Right renal pelvis (tissue), 4 donors: ENCODE measurements around the gene CD93. TPM values are rescaled to one million over a fixed set of nuclear protein-coding genes. Genes with fewer than 3 reads are reported as not detected.

Experiments
- DNase-seq, 4 donors: peaks; one replicate each; pipeline ENCODE4 v3.0.0-alpha.2; 2013; ENCODE audit warnings: low read depth in 4 of 4, low spot score in 3 of 4, missing footprints in 1 of 4
- polyA plus RNA-seq, 4 donors: library from polyadenylated mRNA; unstranded; fragments of 120-200 nt; gene quantifications; one replicate each; pipeline ENCODE4 v1.2.1, GENCODE V29; 2013; ENCODE audit not compliant: insufficient read length in 4 of 4

Gene CD93
- polyA plus RNA-seq, 4 donors, result 42.6 to 50.1 (median 47.0) TPM

- DNase-seq, result no peak
Measured at GRCh38 chr20:23121751-23122320, 35.7 kb upstream of the CD93 start.

GRCh38 chr20:23120936-23121750, 35.0 kb upstream of the CD93 start:
- no peak for DNase-seq

- DNase-seq, result no peak
Measured at GRCh38 chr20:23120261-23120660, 34.1 kb upstream of the CD93 start.

GRCh38 chr20:23119456-23120216, 33.5 kb upstream of the CD93 start:
- DNase-seq, result no peak

GRCh38 chr20:23118766-23119165, 32.6 kb upstream of the CD93 start:
- DNase-seq, result no peak

- DNase-seq, result no peak
Measured at GRCh38 chr20:23118144-23118543, 32.0 kb upstream of the CD93 start.

GRCh38 chr20:23117738-23118137, 31.6 kb upstream of the CD93 start:
- DNase-seq, result no peak

GRCh38 chr20:23116311-23117089, 30.4 kb upstream of the CD93 start:
- no peak for DNase-seq

- DNase-seq, result no peak
Measured at GRCh38 chr20:23115822-23116221, 29.7 kb upstream of the CD93 start.

GRCh38 chr20:23114448-23115082, 28.4 kb upstream of the CD93 start:
- no peak for DNase-seq

- no peak for DNase-seq
Measured at GRCh38 chr20:23114018-23114417, 27.9 kb upstream of the CD93 start.

GRCh38 chr20:23112595-23112994, 26.5 kb upstream of the CD93 start:
- no peak for DNase-seq

- no peak for DNase-seq
Measured at GRCh38 chr20:23111944-23112342, 25.8 kb upstream of the CD93 start.

GRCh38 chr20:23111307-23111943, 25.3 kb upstream of the CD93 start:
- no peak for DNase-seq

GRCh38 chr20:23108871-23109270, 22.7 kb upstream of the CD93 start:
- DNase-seq, result no peak

- DNase-seq, result no peak
Measured at GRCh38 chr20:23107466-23107865, 21.3 kb upstream of the CD93 start.

GRCh38 chr20:23106271-23106851, 20.2 kb upstream of the CD93 start:
- no peak for DNase-seq

GRCh38 chr20:23105193-23105592, 19.1 kb upstream of the CD93 start:
- no peak for DNase-seq

- no peak for DNase-seq
Measured at GRCh38 chr20:23103284-23104018, 17.3 kb upstream of the CD93 start.
